ACC112 (cell line): Measurements from ENCODE around the gene G6PC1.
"Not testable (repeated sequence)": the region's sequence is repeated elsewhere in the genome, so short reads cannot be mapped to it uniquely, and the experiment has no call there.

Source experiments
- H2AFZ ChIP-seq: fragments of 200-600 bp; sonication (generic); one replicate; pipeline ENCODE4 v1.6.0; 2017; ENCODE audit warnings: antibody characterized with exemption, low read length; ENCODE audit not compliant: unreplicated experiment
- H3K27ac ChIP-seq: fragments of 200-600 bp; sonication (generic); 2 replicates; pipeline ENCODE4 v1.5.1; 2014; ENCODE audit warnings: low read depth, mild to moderate bottlenecking, antibody characterized with exemption, low read length, moderate library complexity
- H3K27me3 ChIP-seq: fragments of 200-600 bp; sonication (generic); 2 replicates; pipeline ENCODE4 v1.6.1; 2014; ENCODE audit warnings: mild to moderate bottlenecking, antibody characterized with exemption, low read length, moderate library complexity, mixed read lengths; ENCODE audit not compliant: insufficient read depth
- H3K36me3 ChIP-seq: fragments of 200-600 bp; sonication (generic); 2 replicates; pipeline ENCODE4 v1.6.1; 2016; ENCODE audit warnings: mild to moderate bottlenecking, antibody characterized with exemption, low read length, moderate library complexity, mixed read lengths; ENCODE audit not compliant: insufficient read depth
- H3K4me1 ChIP-seq: fragments of 200-600 bp; sonication (generic); one replicate; pipeline ENCODE4 v1.6.1; 2016; ENCODE audit warnings: low read length, mixed read lengths; ENCODE audit not compliant: insufficient read depth, unreplicated experiment, control insufficient read depth
- H3K4me3 ChIP-seq: fragments of 200-600 bp; sonication (generic); 2 replicates; pipeline ENCODE4 v1.5.1; 2014; ENCODE audit warnings: mild to moderate bottlenecking, low read depth, low read length
- H3K79me2 ChIP-seq: fragments of 200-600 bp; sonication (generic); one replicate; pipeline ENCODE4 v1.6.0; 2016; ENCODE audit warnings: low read length; ENCODE audit not compliant: control insufficient read depth, unreplicated experiment, insufficient read depth

Gene G6PC1

GRCh38 chr17:42920922-42921321 lies 20.3 kb downstream of the G6PC1 start:
- no peak overlapping the region for H3K4me3 ChIP-seq
- no peak overlapping the region for H3K27ac ChIP-seq
- H3K79me2 ChIP-seq, result no peaks in the 10 kb centered on the region
- no peaks in the 10 kb centered on the region for H3K4me1 ChIP-seq
- H3K36me3 ChIP-seq, result no peaks in the 10 kb centered on the region
- H2AFZ ChIP-seq, result no peak overlapping the region
- H3K27me3 ChIP-seq, result peaks cover 7% of the 10 kb centered on the region; the same call in 1 of the 2 replicates

GRCh38 chr17:42922294-42922693 lies 21.7 kb downstream of the G6PC1 start:
- Histone ChIP-seq H3K36me3 (no peaks in the 10 kb centered on the region), H2AFZ (no peak overlapping the region), H3K4me3 (no peak overlapping the region), H3K4me1 (no peaks in the 10 kb centered on the region), H3K79me2 (no peaks in the 10 kb centered on the region), H3K27me3 (peaks cover 7% of the 10 kb centered on the region; the same call in 1 of the 2 replicates), H3K27ac (no peak overlapping the region)

- not testable (repeated sequence) for H3K27ac ChIP-seq, H3K79me2 ChIP-seq, H3K27me3 ChIP-seq, H2AFZ ChIP-seq, H3K4me3 ChIP-seq, H3K4me1 ChIP-seq, H3K36me3 ChIP-seq
These were observed 22.9 kb downstream of the G6PC1 start for GRCh38 chr17:42923472-42923871.

- Histone ChIP-seq H2AFZ (no peak overlapping the region), H3K4me3 (no peak overlapping the region), H3K27ac (no peak overlapping the region), H3K79me2 (no peaks in the 10 kb centered on the region), H3K27me3 (peaks cover 7% of the 10 kb centered on the region; the same call in 1 of the 2 replicates), H3K4me1 (peaks cover 8% of the 10 kb centered on the region), H3K36me3 (no peaks in the 10 kb centered on the region)
These were observed 24.3 kb downstream of the G6PC1 start for GRCh38 chr17:42924891-42925290.

- no peaks in the 10 kb centered on the region for H3K79me2 ChIP-seq
- peak overlapping the region; percentile 87 for H3K27ac ChIP-seq
- peak overlapping the region; percentile 60 for H2AFZ ChIP-seq
- peaks cover 8% of the 10 kb centered on the region for H3K4me1 ChIP-seq
- H3K4me3 ChIP-seq, result peak overlapping the region; percentile 17; the same call in 1 of the 2 replicates
- no peaks in the 10 kb centered on the region for H3K27me3 ChIP-seq
- H3K36me3 ChIP-seq, result no peaks in the 10 kb centered on the region
These were observed 28.3 kb downstream of the G6PC1 start for GRCh38 chr17:42928714-42929496.

GRCh38 chr17:42929497-42929844 lies 28.9 kb downstream of the G6PC1 start:
- peaks cover 8% of the 10 kb centered on the region for H3K4me1 ChIP-seq
- H3K4me3 ChIP-seq, result no peak overlapping the region
- H2AFZ ChIP-seq, result no peak overlapping the region
- H3K27ac ChIP-seq, result peak overlapping the region; percentile 87
- H3K36me3 ChIP-seq, result no peaks in the 10 kb centered on the region
- H3K27me3 ChIP-seq, result no peaks in the 10 kb centered on the region
- H3K79me2 ChIP-seq, result no peaks in the 10 kb centered on the region

- Histone ChIP-seq H3K36me3 (no peaks in the 10 kb centered on the region), H3K4me3 (no peak overlapping the region), H3K79me2 (no peaks in the 10 kb centered on the region), H3K4me1 (no peaks in the 10 kb centered on the region), H2AFZ (peak overlapping the region; percentile 16), H3K27ac (no peak overlapping the region), H3K27me3 (no peaks in the 10 kb centered on the region)
These were observed 37.4 kb downstream of the G6PC1 start for GRCh38 chr17:42937712-42938596.

GRCh38 chr17:42944211-42944610 lies 43.6 kb downstream of the G6PC1 start:
- H3K79me2 ChIP-seq, result no peaks in the 10 kb centered on the region
- H3K27ac ChIP-seq, result no peak overlapping the region
- no peaks in the 10 kb centered on the region for H3K27me3 ChIP-seq
- H3K4me1 ChIP-seq, result no peaks in the 10 kb centered on the region
- H3K36me3 ChIP-seq, result no peaks in the 10 kb centered on the region
- no peak overlapping the region for H2AFZ ChIP-seq
- no peak overlapping the region for H3K4me3 ChIP-seq

- Histone ChIP-seq H3K27ac (no peak overlapping the region), H3K27me3 (no peaks in the 10 kb centered on the region)
These were observed 46.2 kb downstream of the G6PC1 start for GRCh38 chr17:42946812-42947211.

GRCh38 chr17:42950044-42950783 lies 49.6 kb downstream of the G6PC1 start:
- no peak overlapping the region for H2AFZ ChIP-seq
- no peaks in the 10 kb centered on the region for H3K27me3 ChIP-seq
- H3K79me2 ChIP-seq, result no peaks in the 10 kb centered on the region
- H3K36me3 ChIP-seq, result 0 out of 2 replicates have a peak, but pooled peaks cover 6% of the 10 kb centered on the region
- no peaks in the 10 kb centered on the region for H3K4me1 ChIP-seq
- no peak overlapping the region for H3K27ac ChIP-seq
- no peak overlapping the region for H3K4me3 ChIP-seq

More at GRCh38 chr17:42946812-42947211, 46.2 kb downstream of the G6PC1 start:
- no peaks in the 10 kb centered on the region for H3K79me2 ChIP-seq
- H2AFZ ChIP-seq, result no peak overlapping the region
- H3K4me3 ChIP-seq, result no peak overlapping the region
- H3K36me3 ChIP-seq, result 0 out of 2 replicates have a peak, but pooled peaks cover 5% of the 10 kb centered on the region
- H3K4me1 ChIP-seq, result no peaks in the 10 kb centered on the region
